ENCODE data around the gene UVSSA.

The UVSSA gene

DNA sequence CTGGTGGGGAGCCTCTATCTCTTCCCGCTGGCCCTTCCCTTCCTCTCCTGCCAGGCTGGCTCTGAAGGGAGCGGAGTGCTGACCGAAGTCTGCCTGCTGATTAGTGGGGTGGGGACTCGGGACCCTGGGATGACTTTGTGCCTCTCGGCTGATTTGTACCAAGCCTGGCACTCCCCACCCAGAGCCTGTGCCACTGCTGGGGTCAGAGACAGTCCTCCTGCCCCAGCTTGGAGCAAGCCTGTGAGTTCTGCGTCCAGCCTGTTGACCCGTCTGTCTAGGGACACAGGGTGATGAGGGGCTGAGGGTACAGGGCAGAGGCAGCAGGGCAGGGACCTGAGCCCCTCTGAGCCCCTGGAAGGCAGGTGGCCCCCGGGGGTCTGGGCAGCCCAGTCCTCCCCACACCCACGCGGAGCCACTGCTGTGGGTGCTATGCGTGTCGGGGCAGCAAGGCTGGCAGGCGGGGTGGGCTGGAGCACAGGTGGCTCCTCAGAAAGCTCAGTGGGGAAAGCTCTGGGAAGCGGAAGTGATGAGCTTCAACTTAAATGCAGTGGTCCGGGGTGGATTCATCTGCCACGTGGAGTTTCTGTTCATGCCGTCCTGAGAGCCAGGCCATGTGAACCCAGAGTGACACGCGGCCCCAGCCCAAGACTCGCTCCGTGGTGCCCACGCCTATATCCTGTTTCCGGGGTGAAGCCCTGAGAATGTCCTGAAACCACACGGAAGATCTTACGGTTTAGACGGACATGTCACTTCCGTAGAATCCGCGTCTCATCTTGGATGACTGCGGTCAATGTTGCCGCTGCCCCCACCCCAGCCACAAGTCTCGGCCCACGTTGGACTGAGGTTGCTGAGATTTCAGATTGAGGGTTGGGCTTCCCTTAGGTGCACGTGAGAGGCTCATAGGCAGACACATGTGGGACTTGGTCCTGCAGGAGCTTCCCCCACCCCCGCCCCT lies 21.1 kb upstream of the UVSSA start:
- H3K4me3 ChIP-seq (ENCODE audit: low read depth, low read length), result no peak overlapping the region
- no peak for DNase-seq (ENCODE audit: low read depth)
- TF ChIP-seq, protein P1, sequence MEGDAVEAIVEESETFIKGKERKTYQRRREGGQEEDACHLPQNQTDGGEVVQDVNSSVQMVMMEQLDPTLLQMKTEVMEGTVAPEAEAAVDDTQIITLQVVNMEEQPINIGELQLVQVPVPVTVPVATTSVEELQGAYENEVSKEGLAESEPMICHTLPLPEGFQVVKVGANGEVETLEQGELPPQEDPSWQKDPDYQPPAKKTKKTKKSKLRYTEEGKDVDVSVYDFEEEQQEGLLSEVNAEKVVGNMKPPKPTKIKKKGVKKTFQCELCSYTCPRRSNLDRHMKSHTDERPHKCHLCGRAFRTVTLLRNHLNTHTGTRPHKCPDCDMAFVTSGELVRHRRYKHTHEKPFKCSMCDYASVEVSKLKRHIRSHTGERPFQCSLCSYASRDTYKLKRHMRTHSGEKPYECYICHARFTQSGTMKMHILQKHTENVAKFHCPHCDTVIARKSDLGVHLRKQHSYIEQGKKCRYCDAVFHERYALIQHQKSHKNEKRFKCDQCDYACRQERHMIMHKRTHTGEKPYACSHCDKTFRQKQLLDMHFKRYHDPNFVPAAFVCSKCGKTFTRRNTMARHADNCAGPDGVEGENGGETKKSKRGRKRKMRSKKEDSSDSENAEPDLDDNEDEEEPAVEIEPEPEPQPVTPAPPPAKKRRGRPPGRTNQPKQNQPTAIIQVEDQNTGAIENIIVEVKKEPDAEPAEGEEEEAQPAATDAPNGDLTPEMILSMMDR (IDR thresholded peaks at IDR 0.05; ENCODE audit: low read depth, low read length), result no peak
- TF ChIP-seq POLR2A (IDR thresholded peaks at IDR 0.05; ENCODE audit: extremely low read depth, insufficient read length) (no peak), MAX (IDR thresholded peaks at IDR 0.05; ENCODE audit: low read depth, low read length) (no peak), MYC (IDR thresholded peaks at IDR 0.05; ENCODE audit: low read depth, low read length) (no peak)

GRCh38 chr4:1326751-1327525 lies 20.1 kb upstream of the UVSSA start:
- H3K4me3 ChIP-seq (ENCODE audit: low read depth, low read length), result no peak overlapping the region
- DNase-seq (ENCODE audit: low read depth), result no peak
- no peak for TF ChIP-seq MYC (IDR thresholded peaks at IDR 0.05; ENCODE audit: low read depth, low read length)

- TF ChIP-seq, protein P1 (IDR thresholded peaks at IDR 0.05; ENCODE audit: low read depth, low read length), result no peak
- TF ChIP-seq MYC (IDR thresholded peaks at IDR 0.05; ENCODE audit: low read depth, low read length) (no peak), POLR2A (IDR thresholded peaks at IDR 0.05; ENCODE audit: extremely low read depth, insufficient read length) (no peak)
These were observed 19.3 kb upstream of the UVSSA start for GRCh38 chr4:1327526-1328266.

DNA sequence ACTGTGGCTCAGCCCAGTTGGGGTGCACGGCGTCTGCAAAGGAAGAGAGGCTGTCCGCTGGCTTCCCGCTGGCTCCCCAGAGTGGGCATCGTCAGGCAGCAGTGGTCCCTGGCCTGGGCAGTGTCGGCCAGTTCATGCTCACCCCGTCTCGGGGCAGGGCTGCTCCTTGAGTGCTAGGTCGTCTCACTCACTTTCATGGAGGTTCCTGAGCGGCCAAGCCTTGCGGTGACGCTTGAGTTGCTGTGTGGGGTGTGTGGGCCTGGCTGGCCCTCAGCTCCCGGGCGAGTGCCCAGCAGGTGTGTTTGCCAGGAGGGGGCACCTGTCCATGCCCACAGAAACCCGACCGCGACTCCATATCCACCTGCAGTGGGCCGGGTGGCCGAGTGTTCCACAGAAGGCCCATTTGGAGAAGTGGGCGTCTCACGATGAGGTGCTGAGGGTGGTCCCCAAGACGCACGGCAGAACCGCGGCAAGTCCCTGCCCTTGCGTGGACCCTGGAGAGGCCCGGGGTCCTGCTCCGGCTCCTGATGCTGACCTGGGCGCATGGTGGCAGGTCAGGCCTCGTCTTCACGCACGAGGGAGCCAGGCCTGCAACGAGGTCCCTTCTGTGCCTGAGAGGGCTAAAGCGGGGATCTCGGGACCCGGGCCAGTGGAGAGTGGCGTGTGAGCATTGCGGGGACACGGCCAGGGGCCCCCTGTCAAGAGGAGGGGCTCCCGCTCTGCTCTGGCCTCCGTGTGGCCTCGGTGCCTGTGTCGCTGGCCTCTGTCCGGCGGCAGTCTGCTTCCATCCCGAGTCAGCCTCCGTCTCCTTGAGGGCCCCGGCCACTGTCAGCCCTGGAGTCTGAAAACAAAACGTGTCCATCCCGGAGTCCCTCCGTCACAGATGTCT lies 18.5 kb upstream of the UVSSA start:
- H3K4me3 ChIP-seq (ENCODE audit: low read depth, low read length), result no peak overlapping the region
- no peak for TF ChIP-seq MAX (IDR thresholded peaks at IDR 0.05; ENCODE audit: low read depth, low read length)
- no peak for TF ChIP-seq MYC (IDR thresholded peaks at IDR 0.05; ENCODE audit: low read depth, low read length)
- TF ChIP-seq, protein P1 (IDR thresholded peaks at IDR 0.05; ENCODE audit: low read depth, low read length), result no peak
- TF ChIP-seq POLR2A (IDR thresholded peaks at IDR 0.05; ENCODE audit: extremely low read depth, insufficient read length), result no peak
- DNase-seq (ENCODE audit: low read depth), result no peak

More at GRCh38 chr4:1327526-1328266, 19.3 kb upstream of the UVSSA start:
- DNase-seq (ENCODE audit: low read depth), result no peak
- no peak overlapping the region for H3K4me3 ChIP-seq (ENCODE audit: low read depth, low read length)

DNA sequence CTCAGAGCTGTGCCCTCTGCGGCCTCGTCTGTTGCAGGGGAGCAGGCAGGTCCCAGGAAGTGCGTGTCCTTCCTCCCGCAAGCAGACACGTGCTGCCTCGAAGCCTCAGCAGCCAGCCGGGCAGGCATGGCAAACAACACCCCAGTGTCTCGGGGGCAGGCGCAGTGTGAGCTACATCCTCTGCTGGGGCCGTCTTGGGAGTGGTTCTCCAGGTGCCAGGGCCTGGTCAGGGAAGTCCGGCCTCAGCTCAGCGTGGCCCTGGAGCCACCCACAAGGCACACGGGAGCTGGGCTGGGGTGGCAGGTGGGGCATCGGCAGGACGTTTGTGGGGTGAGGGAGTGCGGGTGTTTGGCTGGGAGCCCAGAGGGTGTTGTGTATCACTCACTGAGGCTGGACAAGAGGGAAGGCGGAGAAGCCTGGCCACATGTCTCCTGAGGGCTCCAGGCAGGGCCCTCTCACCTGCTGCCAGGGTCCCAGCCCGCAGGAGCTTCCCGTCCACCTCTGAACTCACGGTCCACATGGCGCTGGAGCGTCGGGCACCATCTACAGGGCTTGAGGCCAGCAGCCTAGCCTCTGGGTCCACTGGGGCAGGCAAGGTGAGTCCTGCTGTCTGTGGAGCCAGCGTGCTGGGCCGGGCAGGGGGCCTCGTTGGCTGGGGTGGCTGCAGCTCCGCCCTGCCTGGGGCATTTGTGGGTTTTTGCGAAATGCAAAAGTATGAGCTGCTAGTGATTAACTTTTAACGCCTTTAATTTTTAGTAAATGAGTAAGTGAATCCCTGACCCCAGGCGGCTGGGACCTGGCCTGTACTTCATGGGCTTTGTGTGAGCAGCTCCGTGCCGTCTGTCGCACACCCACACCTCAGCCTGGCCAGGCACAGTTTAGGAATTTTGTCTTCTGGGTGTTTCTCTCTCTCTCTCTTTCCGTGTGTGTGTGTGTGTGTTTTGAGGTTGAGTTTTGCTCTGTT lies 17.3 kb upstream of the UVSSA start:
- TF ChIP-seq POLR2A (IDR thresholded peaks at IDR 0.05; ENCODE audit: extremely low read depth, insufficient read length) (no peak), MAX (IDR thresholded peaks at IDR 0.05; ENCODE audit: low read depth, low read length) (no peak), MYC (IDR thresholded peaks at IDR 0.05; ENCODE audit: low read depth, low read length) (no peak)
- TF ChIP-seq, protein P1 (IDR thresholded peaks at IDR 0.05; ENCODE audit: low read depth, low read length), result no peak

More for the DNA sequence above, 17.3 kb upstream of the UVSSA start:
- no peak overlapping the region for H3K4me3 ChIP-seq (ENCODE audit: low read depth, low read length)
- DNase-seq (ENCODE audit: low read depth), result no peak

Measured in NB4 (cell line).